Hypothalamus (tissue), 51 donors: Measurements from ENCODE around the gene KRT76.
A peak's percentile ranks its signal among the peaks of the same experiment; 100 is the strongest.
"Not testable (repeated sequence)": the region's sequence is repeated elsewhere in the genome, so short reads cannot be mapped to it uniquely, and the experiment has no call there.

Source experiments
- DNase-seq, 51 donors: peaks; one replicate each; lab custom pipeline; 2025; lab: John Stamatoyannopoulos, UW

KRT76 gene

GRCh38 chr12:52798671-52799504, 21.7 kb upstream of the KRT76 start:
- no peak for DNase-seq

GRCh38 chr12:52798003-52798670, 21.0 kb upstream of the KRT76 start:
- DNase-seq: no peak

- DNase-seq: no peak
Measured at GRCh38 chr12:52797529-52797894, 20.4 kb upstream of the KRT76 start.

- DNase-seq: no peak
Measured at GRCh38 chr12:52796839-52797528, 19.8 kb upstream of the KRT76 start.

GRCh38 chr12:52796429-52796794, 19.3 kb upstream of the KRT76 start:
- no peak for DNase-seq

- no peak for DNase-seq
Measured at GRCh38 chr12:52795694-52796428, 18.7 kb upstream of the KRT76 start, which contains the start of gene KRT3. Gene KRT3, minus strand, starts transcription at chr12:52796117. Its CDS starts 75 bp downstream, at chr12:52796042.

GRCh38 chr12:52795332-52795674, 18.2 kb upstream of the KRT76 start:
- not testable (repeated sequence) for DNase-seq

GRCh38 chr12:52794479-52795331, 17.6 kb upstream of the KRT76 start:
- DNase-seq: no peak

GRCh38 chr12:52792185-52793029, 15.3 kb upstream of the KRT76 start:
- no peak for DNase-seq

GRCh38 chr12:52791271-52792184, 14.4 kb upstream of the KRT76 start:
- DNase-seq: no peak

- DNase-seq: no peak
Measured at GRCh38 chr12:52790427-52791270, 13.5 kb upstream of the KRT76 start.

GRCh38 chr12:52789637-52790426, 12.7 kb upstream of the KRT76 start:
- DNase-seq: peak in 5 of 51 donors; percentile 3 to 6 (median 5)

GRCh38 chr12:52788876-52789636, 11.9 kb upstream of the KRT76 start:
- no peak for DNase-seq

GRCh38 chr12:52788192-52788875, 11.2 kb upstream of the KRT76 start:
- DNase-seq: no peak
